GM18505 (cell line): ENCODE results near the gene KCND2.

Source experiments
- ATAC-seq: cut with Tn5 transposase; IDR thresholded peaks from one replicate; pipeline ENCODE4 v1.9.1; 2021; ENCODE audit not compliant: unreplicated experiment
- POLR2A ChIP-seq: IDR thresholded peaks from 4 replicates; pipeline ENCODE4 v1.6.1; 2011; ENCODE audit warnings: borderline replicate concordance; ENCODE audit not compliant: insufficient read depth, insufficient read length; ENCODE audit errors: extremely low read depth

Gene KCND2

DNA sequence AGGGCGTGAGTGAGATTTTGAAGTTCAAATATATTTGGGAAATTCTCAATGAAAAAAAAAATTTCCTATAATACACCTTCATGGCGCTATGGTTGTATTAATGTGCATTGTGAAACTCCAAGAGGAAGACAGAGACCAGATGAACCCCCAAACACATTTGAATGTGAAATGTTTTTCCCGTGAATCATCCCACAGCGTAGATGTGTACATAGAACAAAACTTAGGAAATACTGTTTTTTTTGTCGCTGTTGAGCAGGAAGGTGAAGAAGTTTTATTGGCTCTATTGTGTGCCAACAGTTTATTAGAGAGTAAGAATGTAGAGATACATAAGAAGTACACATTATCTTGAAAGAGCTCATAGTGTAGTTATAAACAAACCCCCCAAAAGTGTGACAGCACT, 134.0 kb downstream of the KCND2 start:
- ATAC-seq: no peak
- TF ChIP-seq POLR2A: no peak

DNA sequence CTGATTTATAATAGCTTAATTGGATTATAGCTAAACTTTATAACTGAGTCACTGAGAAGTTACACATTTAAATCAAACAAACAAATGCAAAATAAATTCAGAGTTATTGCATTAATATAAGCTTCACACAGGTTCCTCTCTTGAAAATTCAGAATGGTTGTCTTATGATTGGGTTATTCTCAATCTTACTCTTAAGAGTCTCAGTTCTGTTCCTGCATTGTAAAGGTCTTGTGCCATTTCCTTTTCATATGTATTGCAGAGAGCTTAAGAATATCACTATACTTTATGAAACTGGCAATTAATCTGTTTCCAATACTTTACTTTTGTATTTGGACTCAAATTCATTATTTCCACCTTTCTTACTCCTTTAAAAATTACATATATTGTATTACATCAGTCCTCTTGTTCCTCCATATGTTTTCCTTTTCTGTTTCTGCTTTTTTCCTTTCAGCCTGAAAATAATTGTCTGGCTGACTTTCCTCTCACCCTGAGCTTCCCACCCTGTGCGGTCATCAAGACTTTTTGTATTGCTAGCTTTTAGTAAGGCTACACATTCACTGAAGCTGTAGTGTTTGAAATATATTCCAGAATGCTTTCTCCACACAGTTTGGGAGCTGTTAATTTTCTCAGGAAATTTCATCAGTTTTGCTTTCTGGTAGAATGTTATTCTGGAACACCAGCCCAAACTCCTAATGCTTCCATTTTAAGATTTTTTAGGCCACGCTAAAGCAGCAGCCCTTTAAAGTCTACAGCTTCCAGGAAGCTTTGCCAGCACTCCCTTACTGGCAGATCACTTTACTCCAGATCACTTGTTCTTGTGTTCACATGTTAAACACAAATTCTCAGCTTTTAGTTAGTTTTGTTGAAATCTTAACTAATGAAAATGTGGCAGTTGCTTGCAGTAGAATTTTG, 139.4 kb downstream of the KCND2 start:
- TF ChIP-seq POLR2A: no peak
- ATAC-seq: peak; percentile 92

DNA sequence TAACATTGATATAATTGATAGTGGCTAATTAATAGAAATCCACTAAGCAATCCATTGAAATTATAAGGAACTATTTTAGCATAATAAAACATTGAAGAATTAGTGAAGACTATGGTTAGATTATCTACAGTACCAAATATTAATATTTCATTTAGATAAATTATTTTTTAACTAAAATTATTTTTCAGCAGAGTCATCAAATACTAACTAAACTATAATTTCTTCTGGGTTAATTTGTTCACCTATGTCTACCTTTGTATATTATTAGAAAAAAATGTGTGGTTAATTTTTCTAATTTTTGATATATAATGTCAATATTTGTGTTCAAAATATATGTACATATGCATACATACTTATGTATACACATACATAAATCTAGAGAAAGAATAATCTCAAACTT, 140.2 kb downstream of the KCND2 start:
- no peak for ATAC-seq

DNA sequence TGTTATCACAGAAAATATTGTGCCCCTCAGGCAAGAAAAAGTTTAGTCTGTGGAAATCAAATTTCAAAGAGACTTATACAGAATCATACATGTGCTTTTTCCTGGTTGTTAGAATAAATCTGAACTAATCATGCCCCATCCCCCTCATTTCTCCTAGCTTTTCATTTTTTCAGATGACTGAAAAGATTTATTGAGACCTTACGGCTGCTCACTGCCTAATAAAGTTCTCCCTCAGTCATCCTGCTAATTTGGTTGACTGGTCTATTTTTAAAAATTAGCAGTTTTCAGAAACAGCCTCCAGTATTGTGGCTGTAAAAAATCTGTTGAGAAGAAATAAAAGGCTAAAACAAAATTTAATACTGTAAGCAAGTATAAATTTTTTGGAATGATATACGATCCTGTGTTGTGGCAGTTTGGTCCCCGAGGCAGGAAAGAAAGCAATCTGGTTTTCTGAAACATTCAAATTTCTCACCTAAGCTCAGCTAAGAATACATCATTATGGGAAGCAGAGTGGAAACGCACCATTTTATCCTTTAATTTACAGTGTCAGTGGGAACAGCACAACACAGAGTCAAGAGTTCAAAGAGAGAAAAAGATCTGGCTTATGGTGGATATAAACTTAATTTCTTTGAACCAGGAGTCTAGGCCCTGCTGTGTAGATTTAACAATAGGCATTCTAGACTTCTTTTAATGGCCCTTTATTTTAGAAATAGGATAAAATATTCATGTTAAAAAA, 144.4 kb downstream of the KCND2 start:
- ATAC-seq: no peak
- no peak for TF ChIP-seq POLR2A

More for the DNA sequence above, 140.2 kb downstream of the KCND2 start:
- TF ChIP-seq POLR2A: no peak

DNA sequence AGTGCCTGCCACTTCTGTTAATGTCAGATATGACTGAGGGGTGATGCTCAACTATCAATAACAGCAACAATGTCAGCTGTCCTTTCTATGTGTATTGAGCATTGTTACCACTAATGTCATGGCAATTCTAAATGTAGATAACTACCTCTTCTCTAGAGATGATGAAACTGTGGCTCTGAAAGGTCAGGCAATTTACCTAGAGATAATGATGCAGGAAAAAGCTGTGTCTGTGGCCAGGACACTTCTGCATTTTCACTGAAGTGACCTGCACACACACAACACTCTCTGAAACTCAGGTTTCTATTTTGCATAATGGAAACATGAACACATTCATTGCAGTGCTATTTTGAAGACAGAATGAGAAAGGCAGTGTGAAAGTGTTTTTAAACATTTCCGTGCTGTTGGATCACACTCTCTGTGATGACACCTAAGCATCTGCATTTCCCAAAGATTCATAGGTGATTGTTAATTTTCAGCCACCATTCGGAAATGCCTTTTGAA, 148.2 kb downstream of the KCND2 start:
- ATAC-seq: peak; percentile 95

DNA sequence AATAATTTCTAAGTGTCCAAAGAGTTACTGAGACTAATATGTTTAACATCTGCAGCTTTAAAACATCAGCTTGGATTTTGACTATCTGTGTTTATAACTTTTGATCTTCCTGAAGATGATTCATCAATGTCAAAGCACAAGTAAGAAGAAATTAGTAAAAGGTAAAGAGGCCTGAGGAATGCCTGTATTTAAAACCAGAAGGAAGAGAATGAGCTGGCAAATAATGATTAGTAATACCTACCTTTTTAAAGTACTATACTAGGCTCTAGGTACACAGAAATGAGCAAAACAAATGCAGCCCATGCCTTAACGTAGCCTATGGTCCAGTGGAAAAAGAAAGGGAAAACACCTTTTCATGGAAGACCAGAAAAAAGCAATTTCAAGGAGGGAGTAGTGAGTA, 158.0 kb downstream of the KCND2 start:
- TF ChIP-seq POLR2A: no peak
- peak; percentile 56 for ATAC-seq

More for the DNA sequence above, 148.2 kb downstream of the KCND2 start:
- TF ChIP-seq POLR2A: no peak

DNA sequence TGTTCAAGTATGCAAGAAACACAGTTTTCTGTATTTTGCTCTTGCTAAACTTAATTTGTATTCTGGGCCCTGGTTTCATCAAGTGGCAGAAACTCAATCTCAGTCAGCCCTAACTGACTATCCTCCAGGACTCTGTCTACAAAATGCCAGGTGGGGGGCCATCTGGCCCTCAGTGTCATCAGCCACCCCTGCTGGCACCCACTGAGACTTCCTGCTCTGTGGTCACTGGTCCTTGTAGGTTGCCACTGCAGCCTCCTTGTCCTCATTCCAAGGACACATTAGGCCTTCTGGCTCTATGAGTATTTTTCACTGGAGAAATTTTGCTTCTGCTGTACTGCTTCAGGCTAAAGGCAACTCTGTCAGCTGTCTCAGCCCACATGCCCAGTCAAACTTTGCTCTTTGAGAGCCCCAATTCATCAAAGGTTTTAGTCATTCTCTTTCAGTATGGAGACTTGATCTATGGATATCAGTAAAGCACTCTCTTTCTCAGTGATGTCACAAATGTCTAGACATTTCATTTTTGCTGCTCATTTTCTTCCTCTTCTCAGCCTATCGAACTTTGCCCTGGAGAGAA, 163.6 kb downstream of the KCND2 start:
- no peak for ATAC-seq
- no peak for TF ChIP-seq POLR2A

DNA sequence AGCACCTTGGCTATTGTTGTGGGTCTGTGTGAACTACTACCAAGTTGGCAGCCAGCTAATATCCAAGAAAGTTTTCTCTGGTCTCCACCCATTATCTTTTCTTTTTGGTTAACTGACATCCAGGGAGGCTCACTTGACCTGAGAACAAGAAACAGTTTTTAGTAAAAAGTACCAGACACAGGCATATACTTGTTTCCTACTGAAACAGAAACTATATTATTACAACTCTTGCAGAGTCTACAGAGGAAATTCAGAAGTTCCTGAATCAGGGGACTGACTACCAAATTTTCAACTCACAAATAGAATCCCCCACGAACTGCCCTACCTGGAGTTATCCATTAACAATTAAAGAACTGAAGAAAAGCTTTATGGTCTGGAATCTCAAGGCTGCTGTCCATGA, 168.9 kb downstream of the KCND2 start:
- peak; percentile 84 for ATAC-seq
- TF ChIP-seq POLR2A: no peak

DNA sequence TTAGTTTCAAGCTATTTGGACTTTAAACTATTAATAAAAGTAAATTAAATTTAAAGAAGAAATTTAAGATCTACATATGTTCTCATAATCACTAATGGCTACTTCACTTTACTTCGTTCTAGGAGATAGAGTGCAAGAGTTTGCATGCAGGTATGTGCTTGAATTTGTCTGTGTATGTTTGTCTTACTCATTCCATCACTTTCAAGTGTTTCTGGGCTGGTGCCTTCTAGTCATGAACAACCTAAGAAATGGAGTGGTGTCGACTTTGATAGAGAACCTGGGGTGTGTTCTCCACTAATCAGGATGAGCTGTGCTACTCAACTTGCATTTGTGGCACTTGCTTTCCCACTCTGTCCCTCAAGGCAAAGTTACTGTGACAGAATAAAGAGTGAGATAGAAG, 169.9 kb downstream of the KCND2 start:
- ATAC-seq: peak; percentile 55

DNA sequence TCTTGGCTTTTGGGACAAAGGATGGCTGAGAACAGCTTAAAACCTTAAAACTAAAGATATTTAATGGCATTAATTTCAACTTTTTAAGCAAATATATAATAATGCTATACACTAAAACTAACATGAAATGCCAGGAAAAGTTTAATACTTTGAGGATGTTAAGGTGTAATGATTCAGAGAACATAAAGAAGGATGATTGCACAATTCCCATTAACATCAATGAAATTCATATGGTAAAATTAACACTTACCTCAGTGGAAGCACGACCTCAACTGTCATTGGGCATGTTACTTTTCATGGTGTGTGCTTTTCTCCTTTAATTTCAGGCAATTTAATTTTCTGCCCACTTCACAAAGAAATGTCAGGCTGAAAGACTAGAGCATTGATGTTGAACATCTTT, 171.7 kb downstream of the KCND2 start:
- no peak for TF ChIP-seq POLR2A
- no peak for ATAC-seq

More for the DNA sequence above, 169.9 kb downstream of the KCND2 start:
- TF ChIP-seq POLR2A: no peak

DNA sequence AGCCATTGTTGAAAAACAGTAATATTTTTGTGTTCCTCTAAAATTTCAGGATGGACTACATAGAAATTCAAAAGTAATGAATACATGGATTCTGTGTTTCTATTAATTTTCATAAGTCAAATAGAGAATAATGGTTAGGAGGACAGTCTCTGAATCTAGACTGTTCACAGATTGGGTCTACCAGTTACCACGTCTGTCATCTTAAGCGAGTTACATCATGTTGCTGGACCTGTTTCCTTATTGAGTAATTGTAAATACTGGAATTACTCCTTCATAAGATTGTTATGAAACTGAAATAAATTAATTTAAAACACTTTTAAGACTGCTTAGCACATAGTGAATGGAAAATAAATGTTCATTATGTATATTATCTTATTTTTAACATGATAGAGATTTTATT, 172.3 kb downstream of the KCND2 start:
- no peak for TF ChIP-seq POLR2A
- ATAC-seq: no peak

DNA sequence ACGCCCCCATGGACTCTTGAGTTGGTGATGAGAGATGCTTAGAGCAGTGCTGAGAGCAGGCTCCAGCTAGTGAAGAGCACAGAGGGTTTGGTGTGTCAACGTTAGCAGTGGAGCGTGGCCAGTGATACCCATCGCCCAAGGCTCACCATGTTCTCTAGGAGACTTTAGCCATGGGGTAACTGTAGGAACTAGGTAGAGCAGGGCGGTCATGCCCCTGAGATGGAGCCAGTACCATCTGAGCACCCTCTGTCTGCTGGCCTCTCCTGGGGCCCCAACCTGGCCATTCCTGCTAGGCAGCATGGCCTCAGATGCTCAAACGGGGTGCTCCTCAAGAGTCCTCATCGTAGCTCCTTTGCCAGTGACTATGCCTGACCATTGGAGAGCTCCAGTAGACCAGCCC, 179.7 kb downstream of the KCND2 start:
- no peak for TF ChIP-seq POLR2A
- ATAC-seq: no peak

DNA sequence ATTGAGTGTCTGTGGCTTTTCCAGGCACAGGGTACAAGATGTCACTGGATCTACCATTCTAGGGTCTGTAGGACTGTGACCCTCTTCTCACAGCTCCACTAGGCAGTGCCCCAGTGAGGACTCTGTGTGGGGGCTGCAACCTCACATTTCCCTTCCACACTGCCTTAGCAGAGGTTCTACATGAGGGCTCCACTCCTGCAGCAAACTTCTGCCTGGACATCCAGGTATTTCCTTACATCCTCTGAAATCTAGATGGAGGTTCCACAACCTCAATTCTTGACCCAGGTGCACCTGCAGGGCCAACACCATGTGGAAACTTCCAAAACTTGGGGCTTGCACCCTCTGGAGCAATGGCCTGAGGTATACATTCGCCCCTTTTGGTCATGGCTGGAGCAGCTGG, 183.7 kb downstream of the KCND2 start:
- ATAC-seq: no peak
- no peak for TF ChIP-seq POLR2A
